HG03354 (cell line): ENCODE measurements around the gene KRT14.
"Not testable (repeated sequence)": the region's sequence is repeated elsewhere in the genome, so short reads cannot be mapped to it uniquely, and the experiment has no call there.

Experiments used
- ATAC-seq: cut with Tn5 transposase; IDR thresholded peaks from one replicate; pipeline ENCODE4 v1.9.1; 2021; ENCODE audit warnings: mild to moderate bottlenecking; ENCODE audit not compliant: unreplicated experiment, poor library complexity, severe bottlenecking

KRT14 gene

GRCh38 chr17:41586863-41587495 is at the start of gene KRT14:
TSS of gene KRT14 (minus strand) at chr17:41586895. CDS start at chr17:41586834, 61 bp downstream.
- no peak for ATAC-seq

- ATAC-seq: no peak
These were observed 48.7 kb upstream of the KRT14 start for GRCh38 chr17:41635121-41636097.

GRCh38 chr17:41634639-41635038 is 47.9 kb upstream of the KRT14 start:
- ATAC-seq: no peak

- ATAC-seq: no peak
These were observed 47.0 kb upstream of the KRT14 start for GRCh38 chr17:41633556-41634199.

- ATAC-seq: no peak
These were observed 45.9 kb upstream of the KRT14 start for GRCh38 chr17:41632482-41633105.

GRCh38 chr17:41631898-41632285 is 45.2 kb upstream of the KRT14 start:
- ATAC-seq: no peak

- ATAC-seq: no peak
These were observed 44.6 kb upstream of the KRT14 start for GRCh38 chr17:41631025-41631897.

- no peak for ATAC-seq
These were observed 43.4 kb upstream of the KRT14 start for GRCh38 chr17:41629826-41630670.

- no peak for ATAC-seq
These were observed 42.6 kb upstream of the KRT14 start for GRCh38 chr17:41629316-41629715.

GRCh38 chr17:41628621-41629255 is 42.0 kb upstream of the KRT14 start:
- not testable (repeated sequence) for ATAC-seq

GRCh38 chr17:41628073-41628370 is 41.3 kb upstream of the KRT14 start:
- not testable (repeated sequence) for ATAC-seq

- no peak for ATAC-seq
These were observed 40.8 kb upstream of the KRT14 start for GRCh38 chr17:41627316-41628072.

- ATAC-seq: not testable (repeated sequence)
These were observed 40.2 kb upstream of the KRT14 start for GRCh38 chr17:41626914-41627295.

- ATAC-seq: not testable (repeated sequence)
These were observed 39.6 kb upstream of the KRT14 start for GRCh38 chr17:41626028-41626913.

GRCh38 chr17:41625602-41626001 is 38.9 kb upstream of the KRT14 start:
- no peak for ATAC-seq
